GM18511 (cell line): ENCODE results near the gene HARS1.
A peak's percentile ranks its signal among the peaks of the same experiment; 100 is the strongest.
"Not testable (repeated sequence)": the region's sequence is repeated elsewhere in the genome, so short reads cannot be mapped to it uniquely, and the experiment has no call there.

Experiments
- ATAC-seq: cut with Tn5 transposase; IDR thresholded peaks from one replicate; pipeline ENCODE4 v1.9.1; 2021; ENCODE audit warnings: mild to moderate bottlenecking, moderate library complexity; ENCODE audit not compliant: unreplicated experiment

HARS1 gene, protein sequence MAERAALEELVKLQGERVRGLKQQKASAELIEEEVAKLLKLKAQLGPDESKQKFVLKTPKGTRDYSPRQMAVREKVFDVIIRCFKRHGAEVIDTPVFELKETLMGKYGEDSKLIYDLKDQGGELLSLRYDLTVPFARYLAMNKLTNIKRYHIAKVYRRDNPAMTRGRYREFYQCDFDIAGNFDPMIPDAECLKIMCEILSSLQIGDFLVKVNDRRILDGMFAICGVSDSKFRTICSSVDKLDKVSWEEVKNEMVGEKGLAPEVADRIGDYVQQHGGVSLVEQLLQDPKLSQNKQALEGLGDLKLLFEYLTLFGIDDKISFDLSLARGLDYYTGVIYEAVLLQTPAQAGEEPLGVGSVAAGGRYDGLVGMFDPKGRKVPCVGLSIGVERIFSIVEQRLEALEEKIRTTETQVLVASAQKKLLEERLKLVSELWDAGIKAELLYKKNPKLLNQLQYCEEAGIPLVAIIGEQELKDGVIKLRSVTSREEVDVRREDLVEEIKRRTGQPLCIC

DNA sequence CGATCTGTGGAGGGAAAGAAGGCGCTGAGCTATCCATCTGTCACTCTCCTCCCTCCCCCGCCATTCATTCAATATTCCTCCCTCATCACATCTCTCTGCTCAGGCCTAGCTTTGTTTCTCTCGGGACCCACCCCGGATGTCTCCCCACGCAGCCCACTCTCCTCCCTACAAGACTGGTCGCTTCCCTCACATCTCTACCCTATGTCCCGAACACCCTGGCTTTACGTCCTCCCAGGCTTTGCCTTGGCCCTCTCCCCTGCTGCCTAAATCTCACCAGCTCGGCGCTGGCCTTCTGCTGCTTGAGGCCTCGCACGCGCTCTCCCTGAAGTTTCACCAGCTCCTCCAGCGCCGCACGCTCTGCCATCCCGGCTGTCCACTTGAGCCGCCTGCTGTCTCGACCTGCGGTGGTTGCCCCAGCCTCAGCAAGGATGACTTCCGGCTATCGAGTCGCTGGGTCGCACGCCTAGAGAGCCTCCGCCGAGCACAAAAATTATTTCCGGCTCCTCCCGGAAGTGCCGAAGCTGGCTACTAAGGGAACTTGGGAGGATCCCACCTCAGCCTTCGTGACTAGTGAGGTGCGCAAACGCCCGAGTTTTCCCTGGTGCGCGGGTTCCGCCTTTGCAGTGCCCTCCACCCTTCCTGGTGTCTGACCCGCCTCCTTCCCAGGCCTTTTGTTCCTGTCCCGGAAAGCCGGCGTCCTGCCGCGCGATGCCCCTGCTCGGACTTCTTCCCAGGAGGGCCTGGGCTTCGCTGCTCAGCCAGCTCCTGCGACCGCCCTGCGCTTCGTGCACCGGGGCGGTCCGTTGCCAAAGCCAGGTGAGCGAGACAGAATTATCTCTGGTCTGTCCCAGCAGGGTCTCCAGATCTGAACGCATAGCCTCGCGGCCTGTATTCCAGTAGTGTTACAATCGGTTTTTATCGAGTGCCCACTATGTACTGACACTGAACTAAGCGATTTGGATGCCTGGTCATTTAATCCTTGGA, at the start of gene HARS1, which contains the start of gene HARS2:
Gene HARS1 (minus strand): TSS at position 430 of the 984 bp plus-strand sequence. CDS start 66 bp downstream, at position 364.
Gene HARS2 (plus strand): TSS at position 515 of the 984 bp plus-strand sequence. CDS start 194 bp downstream, at position 709.
- ATAC-seq = peak; percentile 98

DNA sequence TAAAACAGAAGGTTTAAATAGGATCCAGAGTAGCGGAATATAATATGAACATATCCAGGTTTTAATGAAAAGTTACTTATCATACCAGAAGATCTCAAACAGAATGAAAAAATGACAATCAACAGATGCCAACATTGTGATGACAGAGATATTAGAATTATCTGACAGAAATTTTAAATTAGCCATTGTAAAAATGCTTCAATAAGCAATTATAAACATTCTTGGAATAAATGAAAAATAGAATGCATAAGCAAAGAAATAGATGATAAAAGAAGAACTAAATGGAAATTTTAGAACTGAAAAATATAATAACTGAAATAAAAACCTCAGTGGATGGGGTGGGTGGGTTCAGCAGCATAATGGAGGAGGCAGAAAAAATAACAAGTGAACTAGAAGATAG, 46.3 kb upstream of the HARS1 start:
- no peak for ATAC-seq

DNA sequence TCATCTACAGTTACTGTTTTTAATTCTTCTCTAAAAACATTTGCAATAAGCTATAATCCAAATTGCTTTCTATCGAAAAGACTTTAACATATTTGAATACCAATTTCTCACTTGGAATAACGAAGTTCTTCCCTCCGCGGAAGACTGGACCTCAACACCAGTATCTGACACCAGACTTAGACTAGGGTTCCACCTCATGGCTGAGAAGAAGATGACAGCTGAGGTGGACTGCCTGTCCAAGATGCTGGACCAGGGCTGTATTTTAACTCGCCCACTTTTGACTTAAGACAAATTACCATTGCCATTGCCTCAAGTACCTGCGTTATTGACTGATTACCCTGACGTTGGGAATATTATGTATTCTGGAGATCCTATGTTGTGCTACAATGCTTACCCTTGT, 43.2 kb upstream of the HARS1 start:
- ATAC-seq = no peak

DNA sequence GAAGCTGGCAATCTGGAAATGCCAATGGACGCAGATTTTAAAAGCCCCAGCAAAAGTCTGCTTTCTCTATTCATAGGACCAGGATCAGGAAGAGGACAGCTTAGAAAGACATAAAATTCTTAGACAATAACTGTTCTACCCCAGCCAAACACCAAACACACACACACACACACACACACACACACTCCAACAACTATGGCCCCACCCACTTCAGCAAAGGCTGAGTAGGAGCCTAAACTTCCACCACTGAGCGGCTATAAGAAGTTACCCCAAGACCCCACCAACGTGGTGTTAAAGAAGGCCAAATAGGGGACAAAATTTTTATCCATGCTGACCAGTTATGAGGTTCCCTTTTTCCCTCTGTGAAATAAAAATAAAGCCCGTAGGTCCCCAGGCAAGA, 41.9 kb upstream of the HARS1 start:
- ATAC-seq = no peak

DNA sequence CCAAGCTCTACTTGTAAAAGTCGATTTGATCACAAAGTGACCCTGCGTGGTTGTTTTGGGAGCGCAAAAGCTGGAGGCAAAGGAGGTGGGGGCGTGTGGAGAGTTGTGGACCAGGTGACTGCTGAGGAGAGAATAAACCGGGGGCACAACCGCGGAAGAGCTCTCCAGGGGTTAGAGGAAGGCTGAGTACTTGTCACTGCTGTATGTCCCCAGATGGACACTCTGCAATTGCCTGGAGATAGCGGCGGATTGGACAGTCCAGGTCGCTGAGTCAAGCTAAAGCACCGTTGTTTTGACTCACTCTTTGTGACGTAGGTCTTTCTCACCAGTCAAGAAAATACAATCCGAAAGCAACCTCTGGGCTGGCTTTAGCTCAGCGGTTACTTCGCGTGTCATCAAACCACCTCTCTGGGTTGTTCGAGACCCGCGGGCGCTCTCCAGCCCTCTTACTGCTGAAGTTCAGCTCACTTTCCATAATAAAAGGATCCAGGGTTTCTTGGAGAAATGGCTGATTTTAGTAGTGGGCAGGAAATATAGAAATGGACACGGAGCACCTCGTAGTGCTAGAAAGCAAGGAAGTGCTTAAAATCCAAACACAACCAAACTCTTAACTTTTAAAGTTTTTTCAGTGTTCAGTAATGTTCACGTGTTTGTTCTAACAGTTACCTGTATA, 34.8 kb upstream of the HARS1 start:
- ATAC-seq = peak; percentile 92

DNA sequence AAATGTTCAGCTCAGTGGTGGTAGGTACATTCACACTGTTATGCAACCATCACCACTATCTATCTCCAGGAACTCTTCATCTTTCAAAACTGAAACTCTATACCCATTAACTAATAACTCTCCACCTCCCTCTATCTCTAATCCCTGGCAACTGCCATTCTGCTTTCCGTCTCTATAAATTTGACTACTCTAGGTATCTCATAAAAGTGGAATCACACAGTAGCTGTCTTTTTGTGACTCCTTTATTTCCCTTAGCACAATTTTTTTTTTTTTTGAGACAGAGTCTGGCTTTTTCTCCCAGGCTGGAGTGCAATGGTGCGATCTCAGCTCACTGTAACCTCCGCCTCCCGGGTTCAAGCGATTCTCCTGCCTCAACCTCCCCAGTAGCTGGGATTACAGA, 30.2 kb upstream of the HARS1 start:
- ATAC-seq = not testable (repeated sequence)

DNA sequence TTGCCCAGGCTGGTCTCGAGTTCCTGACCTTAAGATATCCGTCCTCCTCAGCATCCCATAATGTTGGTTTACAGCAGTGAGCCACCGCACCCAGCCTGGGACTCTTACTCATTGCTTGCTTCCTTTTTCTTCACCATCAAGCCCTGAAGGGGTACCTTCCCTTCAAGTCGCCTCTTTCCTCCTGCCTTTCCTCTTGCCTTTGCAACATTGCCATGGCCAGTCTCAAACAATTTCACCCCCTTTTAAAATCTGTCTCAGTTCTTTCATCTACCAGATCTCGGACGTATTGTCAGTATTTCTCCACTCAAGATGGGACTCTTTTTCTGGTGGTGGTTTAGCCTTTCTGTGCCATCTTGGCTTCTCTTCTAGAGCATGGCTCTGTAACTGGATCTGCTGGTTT, 29.6 kb upstream of the HARS1 start:
- peak; percentile 21 for ATAC-seq

DNA sequence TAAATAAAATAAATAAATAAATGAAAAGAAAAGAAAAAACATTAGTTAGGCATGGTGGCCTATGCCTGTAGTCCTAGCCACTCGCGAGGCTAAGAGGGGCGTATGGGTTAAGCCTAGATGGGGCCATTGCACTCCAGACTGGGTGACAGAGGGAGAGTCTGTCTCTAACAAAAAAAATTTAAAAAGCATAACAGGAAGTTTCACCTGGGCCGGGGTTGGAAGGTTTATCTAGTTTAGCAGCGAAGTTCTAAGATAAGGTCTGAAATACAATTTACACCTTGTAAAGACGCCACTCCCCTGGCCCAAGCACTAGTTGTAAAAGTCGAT, 27.1 kb upstream of the HARS1 start:
- ATAC-seq = no peak

DNA sequence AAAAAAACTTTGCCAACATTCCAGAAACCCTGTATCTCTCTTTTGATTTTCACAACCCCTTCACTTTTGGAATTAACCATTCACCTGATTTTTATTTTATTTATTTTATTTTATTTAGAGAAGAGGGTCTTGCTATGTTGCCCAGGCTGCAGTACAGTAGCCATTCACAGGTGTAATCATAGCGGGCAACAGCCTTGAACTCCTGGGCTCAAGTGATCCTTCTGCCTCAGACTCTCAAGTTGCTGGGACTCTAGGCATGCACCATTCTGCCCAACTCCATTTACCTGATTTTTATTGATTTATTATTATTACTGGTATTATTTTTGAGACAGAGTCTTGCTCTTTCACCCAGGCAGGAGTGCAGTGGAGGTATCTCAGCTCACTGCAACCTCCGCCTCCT, 25.1 kb upstream of the HARS1 start:
- ATAC-seq = not testable (repeated sequence)

DNA sequence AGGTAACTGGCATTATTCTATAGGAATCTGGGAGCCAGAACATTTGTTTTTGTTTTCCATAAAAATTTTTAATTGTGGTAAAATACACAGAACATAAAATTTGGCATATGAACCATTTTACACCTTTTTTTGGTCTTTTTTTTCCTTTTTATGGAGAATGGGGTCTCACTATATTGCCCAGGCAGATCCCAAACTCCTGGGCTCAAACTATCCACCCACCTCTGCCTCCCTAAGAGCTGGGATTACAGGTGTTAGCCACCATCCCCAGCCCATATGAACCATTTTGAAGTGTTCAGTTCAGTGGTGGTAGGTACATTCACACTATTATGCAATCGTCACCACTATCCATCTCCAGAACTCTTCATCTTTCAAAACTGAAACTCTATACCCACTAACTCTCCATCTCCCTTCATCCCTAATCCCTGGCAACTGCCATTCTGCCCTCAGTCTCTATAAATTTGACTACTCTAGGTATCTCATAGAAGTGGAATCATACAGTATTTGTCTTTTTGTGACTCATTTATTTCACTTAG, 22.5 kb upstream of the HARS1 start:
- no peak for ATAC-seq

DNA sequence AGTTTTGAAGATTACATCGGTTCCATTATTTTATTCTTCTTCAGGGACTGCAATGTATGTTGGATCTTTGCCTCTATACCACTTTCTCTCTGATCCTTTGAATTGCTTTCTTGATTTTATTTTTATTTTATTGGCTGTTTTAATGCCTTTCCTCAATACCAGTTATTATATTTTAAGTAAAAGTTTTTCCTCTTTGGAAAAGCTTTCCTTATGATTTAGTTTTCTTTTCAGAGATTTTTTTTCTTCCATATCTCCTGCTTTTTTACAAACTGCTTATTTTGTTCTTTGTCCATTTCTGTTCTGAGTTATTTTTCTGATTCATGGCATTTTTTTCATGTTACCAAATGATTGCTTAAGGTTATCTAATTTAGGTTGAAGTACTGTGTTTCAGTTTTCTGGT, 20.6 kb upstream of the HARS1 start:
- no peak for ATAC-seq

DNA sequence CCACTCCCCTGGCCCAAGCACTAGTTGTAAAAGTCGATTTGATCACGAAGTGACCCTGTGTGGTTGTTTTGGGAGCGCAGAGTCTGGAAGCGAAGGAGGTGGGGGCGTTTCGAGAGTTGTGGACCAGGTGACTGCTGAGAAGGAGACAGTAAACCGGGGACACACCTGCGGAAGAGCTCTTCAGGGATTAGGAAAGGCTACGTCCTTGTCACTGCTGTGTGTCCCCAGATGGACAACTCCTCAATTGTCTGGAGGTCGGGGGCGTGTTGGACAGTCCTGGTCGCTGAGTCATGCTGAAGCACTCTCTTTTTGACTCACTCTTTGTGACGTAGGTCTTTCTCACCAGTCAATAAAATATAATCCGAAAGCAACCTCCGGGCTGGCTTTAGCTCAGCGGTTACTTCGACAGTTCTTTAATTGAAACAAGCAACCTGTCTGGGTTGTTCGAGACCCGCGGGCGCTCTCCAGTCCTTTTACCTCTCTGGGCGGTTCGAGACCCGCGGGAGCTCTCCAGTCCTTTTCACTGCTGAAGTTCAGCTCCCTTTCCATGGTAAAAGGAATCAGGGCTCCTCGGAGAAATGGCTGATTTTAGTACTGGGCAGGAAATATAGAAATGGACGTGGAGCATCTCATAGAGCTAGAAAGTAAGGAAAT, 19.9 kb upstream of the HARS1 start:
- peak; percentile 93 for ATAC-seq

DNA sequence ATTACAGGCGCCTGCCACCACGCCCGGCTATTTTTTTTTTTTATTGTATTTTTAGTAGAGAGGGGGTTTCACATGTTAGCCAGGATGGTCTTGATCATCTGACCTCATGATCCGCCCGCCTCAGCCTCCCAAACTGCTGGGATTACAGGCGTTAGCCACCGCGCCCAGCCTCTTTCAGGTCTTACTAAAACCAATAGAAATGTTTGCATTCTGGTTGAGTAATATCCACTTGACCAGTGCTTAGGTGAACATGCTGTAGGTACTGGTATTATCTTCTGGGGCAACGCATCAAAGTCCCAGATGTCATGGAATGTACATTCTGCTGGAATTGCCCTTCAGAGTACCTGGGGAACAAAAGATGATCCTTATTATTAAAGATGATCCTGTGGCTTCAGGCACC, 17.6 kb upstream of the HARS1 start:
- ATAC-seq = not testable (repeated sequence)

DNA sequence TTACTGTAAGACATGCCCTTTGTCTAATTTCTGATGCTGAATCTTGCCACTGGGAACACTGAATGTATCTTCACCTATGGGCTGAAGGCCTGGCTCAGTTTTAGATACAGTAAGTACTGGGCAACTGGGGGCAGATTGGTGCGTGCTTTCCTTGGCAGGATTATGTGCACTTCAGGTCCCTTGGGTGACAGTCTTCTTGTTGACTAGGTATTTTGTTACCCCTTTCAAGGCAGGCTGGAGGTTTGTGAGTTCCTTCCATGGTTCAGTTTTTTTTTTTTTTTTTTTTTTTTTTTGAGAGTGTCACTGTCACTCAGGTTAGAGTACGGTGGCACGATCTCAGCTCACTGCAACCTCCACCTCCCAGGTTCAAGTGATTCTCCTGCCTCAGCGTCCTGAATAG, 16.6 kb upstream of the HARS1 start:
- no peak for ATAC-seq

DNA sequence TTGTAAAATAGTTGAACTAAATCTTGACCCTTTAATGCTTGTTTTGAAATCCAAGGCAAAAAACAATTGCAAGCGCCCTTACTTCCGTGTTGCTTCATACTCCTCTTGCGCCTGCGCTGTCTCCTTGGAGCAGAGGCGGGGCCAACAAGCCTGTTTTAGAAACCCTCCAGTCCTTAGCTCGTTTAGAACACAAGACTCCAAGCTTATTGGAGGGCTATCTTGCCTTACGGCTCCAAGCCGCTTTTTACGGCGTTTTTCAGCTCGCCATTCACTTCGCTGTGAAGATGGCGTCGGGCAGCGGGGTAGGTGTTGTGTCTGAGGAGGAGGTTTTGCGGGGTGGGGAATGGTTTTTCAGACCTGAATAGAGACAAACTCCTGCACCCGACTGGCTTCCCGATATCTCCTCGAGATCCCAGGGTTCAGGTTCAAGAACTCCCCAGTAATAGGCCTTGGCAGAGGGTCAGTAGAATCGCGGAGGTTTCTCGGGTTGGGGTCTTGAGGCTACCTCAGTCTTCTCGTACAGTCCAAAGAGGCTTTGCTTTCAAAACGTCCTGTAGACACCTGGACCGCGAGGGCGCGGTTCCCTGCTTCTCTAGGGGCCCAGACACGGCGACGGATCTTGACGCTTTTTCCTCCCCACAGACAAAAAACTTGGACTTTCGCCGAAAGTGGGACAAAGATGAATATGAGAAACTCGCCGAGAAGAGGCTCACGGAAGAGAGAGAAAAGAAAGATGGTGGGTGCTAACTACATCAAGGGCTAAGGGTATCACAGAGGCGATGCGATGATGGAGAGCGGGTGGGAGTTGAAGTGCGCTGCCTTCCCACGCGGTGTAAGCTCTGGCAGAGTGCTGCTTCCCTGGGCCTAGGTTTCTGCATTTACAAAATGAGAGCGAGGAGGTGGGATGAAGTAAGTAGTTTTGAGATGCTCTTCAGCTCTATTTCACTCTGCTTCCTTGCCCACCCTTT, 9.3 kb upstream of the HARS1 start, which contains the start of gene ZMAT2:
Gene ZMAT2 (plus strand): TSS at position 271 of the 968 bp plus-strand sequence. CDS start 14 bp downstream, at position 285.
- peak; percentile 99 for ATAC-seq

DNA sequence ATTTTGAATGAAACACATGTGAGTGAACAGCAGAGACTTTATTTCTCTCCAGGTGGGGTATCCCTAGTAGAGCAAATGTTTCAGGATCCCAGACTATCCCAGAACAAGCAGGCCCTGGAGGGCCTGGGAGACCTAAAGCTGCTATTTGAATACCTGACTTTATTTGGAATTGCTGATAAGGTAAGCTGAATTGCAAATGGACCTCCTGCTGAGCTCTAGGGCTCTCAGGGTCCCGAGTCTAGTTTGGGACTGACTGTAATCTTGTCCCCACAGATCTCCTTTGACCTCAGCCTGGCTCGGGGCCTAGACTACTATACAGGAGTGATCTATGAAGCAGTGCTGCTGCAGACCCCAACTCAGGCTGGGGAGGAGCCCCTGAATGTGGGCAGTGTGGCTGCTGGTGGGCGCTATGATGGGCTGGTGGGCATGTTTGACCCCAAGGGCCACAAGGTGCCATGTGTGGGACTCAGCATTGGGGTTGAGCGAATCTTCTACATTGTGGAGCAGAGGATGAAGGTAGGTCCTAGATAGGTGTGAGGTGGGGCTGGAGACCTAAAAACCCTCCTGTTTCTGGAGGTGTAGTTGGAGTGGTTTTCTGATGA, 5.8 kb upstream of the HARS1 start:
- no peak for ATAC-seq

DNA sequence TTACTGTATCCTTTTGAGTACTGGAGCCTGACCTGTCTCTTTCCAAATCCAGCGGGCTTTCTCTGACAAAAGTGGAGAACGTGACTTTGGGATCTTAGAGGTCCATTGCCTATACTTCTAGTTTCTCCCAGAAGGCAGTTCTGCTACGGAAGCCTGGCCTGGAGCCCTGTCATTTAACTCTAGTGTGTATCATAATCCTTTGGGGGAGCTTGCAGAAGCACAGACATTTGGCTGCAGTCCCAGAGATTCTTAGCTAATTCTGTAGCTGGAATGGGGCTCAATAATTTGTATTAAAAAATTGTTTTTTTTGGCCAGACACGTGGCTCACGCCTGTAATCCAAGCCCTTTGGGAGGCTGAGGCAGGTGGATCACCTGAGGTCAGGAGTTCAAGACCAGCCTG, 3.1 kb upstream of the HARS1 start:
- no peak for ATAC-seq

DNA sequence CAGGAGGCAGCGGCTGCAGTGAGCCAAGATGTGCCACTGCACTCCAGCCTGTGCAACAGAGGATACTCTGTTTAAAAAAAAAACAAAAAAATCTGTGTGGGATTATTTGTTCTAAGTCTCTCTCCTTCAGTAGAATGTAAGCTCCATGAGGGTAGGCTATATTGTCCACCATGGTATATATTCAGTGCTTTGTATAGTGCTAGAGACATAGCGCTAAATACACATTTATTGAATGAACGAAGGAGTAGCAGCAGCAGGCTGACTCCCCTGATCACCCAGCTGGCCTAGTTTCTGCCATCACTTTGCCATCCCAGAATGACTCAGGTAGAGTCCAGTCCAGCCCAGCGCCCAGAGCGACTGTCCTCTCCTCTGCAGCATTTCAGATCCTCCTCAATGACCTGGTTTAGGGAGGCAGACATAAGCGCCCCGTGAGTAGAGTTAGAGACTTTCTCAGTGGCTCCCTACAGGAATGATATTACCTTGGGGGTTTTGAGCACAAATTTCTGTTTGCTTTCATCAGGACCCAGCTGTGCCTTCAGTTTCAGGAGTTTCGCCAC, 716 bp downstream of the HARS1 start:
- ATAC-seq = peak; percentile 4
